Inflammatory macrophage (primary cell): ENCODE measurements around the gene MRPL51.
"Not testable (repeated sequence)": the region's sequence is repeated elsewhere in the genome, so short reads cannot be mapped to it uniquely, and the experiment has no call there.

Source experiments
- DNase-seq, 2 donors: peaks; one replicate each; pipeline ENCODE4 v3.0.0-alpha.2; 2020 to 2022

MRPL51 gene

GRCh38 chr12:6532051-6532926 lies 39.2 kb upstream of the MRPL51 start:
- DNase-seq = peak; percentile 69 to 81

DNA sequence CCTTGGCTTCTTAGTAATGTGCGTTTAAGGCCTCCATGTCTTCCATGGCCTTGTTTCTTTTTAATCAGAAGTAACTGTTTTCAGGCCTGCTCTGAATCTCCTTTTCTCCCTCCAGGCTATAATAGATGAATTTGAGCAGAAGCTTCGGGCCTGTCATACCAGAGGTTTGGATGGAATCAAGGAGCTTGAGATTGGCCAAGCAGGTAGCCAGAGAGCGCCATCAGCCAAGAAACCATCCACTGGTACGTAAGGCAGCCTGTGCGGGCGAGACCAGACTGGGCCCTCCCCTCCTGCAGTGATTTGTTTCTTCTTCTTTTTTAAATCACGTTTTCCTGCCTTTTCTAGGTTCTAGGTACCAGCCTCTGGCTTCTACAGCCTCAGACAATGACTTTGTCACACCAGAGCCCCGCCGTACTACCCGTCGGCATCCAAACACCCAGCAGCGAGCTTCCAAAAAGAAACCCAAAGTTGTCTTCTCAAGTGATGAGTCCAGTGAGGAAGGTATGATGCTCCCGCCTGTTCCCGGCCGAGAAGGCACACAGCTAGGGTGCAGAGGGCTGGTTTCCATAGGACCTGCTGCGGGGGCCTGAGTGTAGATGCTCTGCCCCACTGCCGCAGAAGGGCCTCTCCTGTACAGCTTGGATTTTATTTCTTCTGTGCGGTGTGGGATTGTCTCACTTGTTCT lies 37.7 kb upstream of the MRPL51 start:
- no peak for DNase-seq

GRCh38 chr12:6529291-6529737 lies 36.3 kb upstream of the MRPL51 start:
- DNase-seq = no peak

DNA sequence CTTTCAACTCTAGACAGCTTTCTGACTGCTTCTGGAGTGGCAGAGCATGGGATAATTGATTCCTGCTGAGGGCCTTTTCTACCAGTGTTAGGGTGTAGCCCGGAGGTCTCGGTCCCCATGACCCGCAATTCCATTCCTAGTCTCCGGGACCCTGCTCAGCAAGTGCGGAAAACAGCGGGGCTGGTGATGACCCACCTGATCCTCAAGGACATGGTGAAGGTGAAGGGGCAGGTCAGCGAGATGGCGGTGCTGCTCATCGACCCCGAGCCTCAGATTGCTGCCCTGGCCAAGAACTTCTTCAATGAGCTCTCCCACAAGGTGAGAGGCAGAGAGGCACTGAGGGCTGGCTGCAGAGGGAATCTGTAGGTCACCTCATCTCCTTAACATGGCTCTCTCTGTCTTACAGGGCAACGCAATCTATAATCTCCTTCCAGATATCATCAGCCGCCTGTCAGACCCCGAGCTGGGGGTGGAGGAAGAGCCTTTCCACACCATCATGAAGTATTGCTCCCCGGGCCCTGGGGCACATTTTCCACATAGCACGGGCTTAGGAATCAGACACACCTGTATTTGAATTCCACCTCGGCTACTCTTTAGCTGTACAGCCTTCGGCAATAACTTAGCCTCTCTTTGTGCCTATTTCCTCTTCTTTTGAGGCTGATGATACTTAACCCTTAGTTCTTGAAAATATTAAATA lies 35.6 kb upstream of the MRPL51 start:
- no peak for DNase-seq

GRCh38 chr12:6527711-6528110 lies 34.6 kb upstream of the MRPL51 start:
- DNase-seq = no peak

DNA sequence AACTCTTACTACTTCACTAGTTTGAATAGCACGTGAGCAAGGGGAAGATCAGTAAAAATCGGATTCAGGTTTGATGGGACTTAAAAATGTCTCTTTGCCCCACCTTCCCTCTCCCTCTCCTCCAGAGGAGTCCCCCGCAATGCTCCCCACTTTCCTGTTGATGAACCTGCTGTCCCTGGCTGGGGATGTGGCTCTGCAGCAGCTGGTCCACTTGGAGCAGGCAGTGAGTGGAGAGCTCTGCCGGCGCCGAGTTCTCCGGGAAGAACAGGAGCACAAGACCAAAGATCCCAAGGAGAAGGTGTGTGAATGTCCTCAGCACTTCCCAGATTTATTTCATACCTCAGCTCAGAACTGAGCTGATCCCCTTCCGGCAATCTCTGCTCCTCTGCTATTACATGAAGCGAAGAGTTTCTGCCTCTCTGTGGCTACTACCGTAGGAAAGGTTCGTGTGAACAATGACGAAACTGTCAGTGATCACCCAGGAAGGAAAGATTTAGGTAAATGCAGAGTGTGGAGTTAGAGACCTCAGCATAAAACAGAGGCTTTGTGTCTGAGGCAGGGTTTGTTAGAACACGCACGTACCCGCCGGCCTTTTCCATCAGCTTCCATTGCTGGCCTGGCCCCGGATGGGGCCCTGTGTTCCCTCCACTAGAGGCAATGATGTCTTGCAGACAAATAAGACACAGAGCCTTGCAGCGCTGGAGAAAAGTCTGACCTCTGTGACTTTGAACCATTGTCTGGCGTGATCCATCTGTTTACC lies 33.9 kb upstream of the MRPL51 start:
- no peak for DNase-seq

- DNase-seq = no peak
Measured at GRCh38 chr12:6526201-6526600, 33.1 kb upstream of the MRPL51 start.

DNA sequence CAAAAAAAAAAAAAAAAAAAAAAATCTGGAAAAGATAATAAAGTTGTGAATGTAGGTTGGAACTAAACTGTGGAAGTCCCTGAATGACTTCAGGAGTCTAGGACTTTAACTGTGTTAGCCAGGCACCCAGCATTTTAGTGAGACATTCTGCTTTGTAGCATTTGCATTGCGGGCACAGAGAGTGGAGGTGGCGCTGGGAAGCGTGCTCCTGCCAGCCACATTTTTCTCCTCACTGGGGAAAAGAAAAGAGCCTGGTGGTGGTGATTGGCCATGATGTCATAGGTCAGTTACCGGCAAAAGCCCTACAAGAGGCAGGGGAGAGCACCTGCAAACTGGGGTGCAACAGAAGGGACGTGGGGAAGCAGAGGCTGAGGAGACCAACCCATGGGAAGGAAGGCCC lies 31.6 kb upstream of the MRPL51 start:
- DNase-seq = no peak

- no peak for DNase-seq
Measured at GRCh38 chr12:6523708-6524107, 30.6 kb upstream of the MRPL51 start.

DNA sequence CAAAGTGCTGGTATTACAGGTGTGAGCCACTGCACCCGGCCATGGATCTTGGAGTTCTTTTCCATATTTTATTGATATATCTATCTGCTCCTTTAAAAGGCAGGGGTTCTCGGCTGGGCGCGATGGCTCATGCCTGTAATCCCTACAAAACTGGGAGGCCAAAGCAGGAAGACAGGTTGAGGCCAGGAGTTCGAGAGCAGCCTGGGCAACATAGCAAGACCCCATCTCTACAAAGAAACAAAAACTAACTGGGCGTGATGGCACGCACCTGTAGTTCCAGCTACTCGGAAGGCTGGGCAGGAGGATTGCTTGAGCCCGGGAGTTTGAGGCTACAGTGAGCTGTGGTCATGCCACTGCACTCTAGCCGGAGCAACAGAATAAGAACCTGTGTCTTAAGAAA lies 29.1 kb upstream of the MRPL51 start:
- DNase-seq = no peak

DNA sequence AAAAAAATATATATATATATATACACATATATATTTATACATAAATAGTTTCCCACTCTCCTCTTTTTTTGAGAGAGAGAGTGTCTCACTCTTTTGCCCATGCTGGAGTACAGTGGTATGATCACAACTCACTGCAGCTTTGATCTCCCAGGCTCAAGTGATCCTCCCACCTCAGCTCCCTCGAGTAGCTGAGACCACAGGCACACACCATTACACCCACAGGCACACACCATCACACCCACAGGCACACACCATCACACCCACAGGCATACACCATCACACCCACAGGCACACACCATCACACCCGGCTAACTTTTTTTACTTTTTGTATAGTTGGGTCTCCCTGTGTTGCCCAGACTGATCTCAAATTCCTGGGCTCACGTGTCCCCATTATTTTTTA lies 27.1 kb upstream of the MRPL51 start:
- no peak for DNase-seq

- no peak for DNase-seq
Measured at GRCh38 chr12:6508087-6508486, 15.0 kb upstream of the MRPL51 start.

DNA sequence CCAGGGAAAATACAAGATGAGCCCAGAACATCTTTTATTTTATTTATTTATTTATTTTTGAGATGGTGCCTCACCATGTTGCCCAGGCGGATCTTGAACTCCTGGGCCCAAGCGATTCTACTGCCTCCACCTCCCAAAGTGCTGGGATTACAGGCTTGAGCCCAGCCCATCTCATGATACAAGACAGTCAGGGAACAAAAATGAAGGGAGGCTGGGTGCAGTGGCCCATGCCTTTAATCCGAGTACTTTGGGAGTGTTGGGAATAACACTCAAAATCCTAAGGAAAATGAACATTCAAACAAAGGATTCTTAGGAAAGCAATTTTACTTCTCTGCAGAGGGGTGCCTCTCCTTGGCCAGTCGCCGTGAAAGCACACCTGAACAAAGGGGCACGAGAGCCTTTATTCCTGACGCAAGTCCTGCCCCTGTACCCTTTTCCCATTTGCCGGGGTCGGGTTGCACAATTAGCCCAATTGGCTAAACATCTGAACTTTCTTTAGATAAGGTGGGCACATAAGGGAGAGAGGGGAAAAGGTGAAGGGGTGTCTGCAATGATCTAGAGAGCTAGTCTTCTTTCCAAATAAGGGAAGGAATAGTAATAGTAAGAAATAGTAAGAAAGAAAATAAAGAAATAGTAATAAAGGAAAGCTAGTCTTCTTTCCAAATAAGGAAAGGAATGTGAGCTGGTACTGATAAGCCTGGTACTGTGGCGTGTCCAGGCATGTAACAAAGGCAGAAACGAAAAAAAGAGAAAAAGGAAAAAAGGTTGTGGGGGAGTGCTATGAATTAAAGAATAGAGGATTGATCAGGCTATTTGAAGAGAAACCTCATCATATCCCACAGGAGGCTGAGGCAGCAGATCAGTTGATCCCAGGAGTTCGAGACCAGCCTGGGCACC lies 14.3 kb upstream of the MRPL51 start:
- DNase-seq = no peak

DNA sequence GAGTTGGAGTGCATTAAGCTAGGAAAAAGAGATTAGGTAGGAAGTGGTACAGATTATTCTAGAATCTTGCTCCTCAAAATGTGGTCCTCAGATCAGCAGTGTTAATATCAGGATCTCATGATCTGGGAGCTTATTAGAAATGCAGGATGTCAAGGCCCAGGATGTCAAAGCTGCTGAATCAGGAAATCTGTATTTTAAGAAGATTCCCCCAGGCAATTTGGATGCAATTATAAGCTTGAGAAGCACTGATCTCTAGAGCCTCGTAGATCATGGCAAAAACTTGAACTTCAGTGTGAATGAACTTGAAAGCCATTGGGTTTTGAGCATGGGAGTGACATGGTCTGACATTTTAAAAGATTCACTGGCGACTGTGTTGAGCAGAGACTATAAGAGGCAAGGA lies 7.4 kb upstream of the MRPL51 start:
- DNase-seq = no peak

GRCh38 chr12:6497291-6497690 lies 4.2 kb upstream of the MRPL51 start:
- not testable (repeated sequence) for DNase-seq

- no peak for DNase-seq
Measured at GRCh38 chr12:6494968-6495367, 1.9 kb upstream of the MRPL51 start.

DNA sequence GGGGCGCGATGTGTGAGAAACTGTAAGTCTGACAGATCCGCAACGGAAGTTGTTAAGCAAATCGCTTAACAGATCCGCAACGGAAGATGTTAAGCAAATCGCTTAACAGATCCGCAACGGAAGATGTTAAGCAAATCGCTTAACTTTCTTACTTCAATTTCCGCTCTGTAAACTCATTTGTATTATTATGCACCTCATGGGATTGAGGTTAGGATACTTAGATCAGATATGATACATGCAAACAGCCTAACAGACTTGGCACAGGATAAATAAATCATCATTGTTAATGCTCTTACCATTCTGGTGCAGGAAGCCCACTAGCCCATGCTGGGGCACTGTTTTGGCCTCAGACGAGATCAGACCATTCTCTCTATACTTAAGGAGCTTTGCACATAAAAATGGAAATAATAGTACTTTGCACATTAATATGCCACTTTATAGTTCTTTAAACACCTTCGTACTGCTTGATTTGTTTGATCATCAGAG lies 1.2 kb upstream of the MRPL51 start:
- no peak for DNase-seq

- DNase-seq = peak; percentile 97
Measured at GRCh38 chr12:6493497-6494257, 615 bp upstream of the MRPL51 start, which contains the start of gene NCAPD2. NCAPD2 (plus strand) TSS chr12:6494102; CDS start chr12:6495099, 997 bp downstream.

GRCh38 chr12:6490673-6491072 lies 2.4 kb downstream of the MRPL51 start:
- DNase-seq = not testable (repeated sequence)

GRCh38 chr12:6489449-6489848 lies 3.6 kb downstream of the MRPL51 start:
- DNase-seq = no peak
